Fibroblast of mammary gland (primary cell): ENCODE measurements around the gene PAX3.
A peak's percentile ranks its signal among the peaks of the same experiment; 100 is the strongest.

Source experiments
- DNase-seq: peaks from one replicate; pipeline ENCODE4 v3.0.0-alpha.2; 2010; ENCODE audit warnings: low read depth
- H3K4me3 ChIP-seq: 2 replicates; pipeline ENCODE4 v1.5.1; 2011; ENCODE audit warnings: low read depth, mild to moderate bottlenecking, low read length, moderate library complexity; ENCODE audit not compliant: control insufficient read depth
- TF ChIP-seq, protein P1 (sequence below): conservative IDR thresholded peaks from 2 replicates; pipeline ENCODE4 v1.5.1; 2011; ENCODE audit warnings: low read depth, low read length, inconsistent platforms; ENCODE audit not compliant: control insufficient read depth, insufficient read depth

PAX3 gene

DNA sequence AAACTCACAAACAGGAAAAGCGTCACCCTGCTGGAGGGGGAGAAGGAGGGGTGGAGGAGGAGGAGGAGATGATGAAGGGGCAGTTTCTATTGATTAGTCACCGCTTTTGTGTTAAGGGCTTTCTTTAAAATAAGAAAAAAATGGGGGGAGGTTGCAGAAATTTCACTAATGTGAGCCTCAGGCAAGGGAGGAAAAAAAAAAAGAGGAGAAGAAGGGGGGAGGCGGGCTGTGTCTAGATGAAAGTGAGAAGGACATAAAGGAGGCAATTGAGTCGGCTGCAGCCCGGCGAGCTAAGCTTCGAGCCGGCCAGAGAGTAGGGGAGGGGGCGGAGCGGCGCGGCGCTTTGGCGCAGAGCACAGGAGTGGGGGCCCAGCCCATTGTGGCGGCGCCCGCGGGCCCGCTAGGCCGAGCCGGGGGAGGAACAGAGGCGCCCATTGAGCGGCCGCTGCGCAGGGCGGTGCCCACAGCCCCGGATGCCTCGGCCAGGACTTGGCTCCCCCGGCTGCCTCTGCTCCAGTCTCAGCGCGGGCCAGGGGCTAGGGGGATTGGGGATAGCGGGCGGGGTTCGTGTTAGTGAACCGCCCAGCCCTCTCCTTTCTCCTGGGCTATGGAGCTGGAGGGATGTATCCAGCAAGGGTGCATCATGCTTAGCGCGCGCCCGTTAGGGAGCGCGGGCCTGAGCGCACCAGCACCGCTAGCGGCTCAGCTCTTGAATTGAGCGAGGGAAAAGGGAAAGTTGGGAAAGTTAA lies 7.9 kb downstream of the PAX3 start:
- DNase-seq: peak; percentile 47
- no peak overlapping the region for H3K4me3 ChIP-seq
- TF ChIP-seq, protein P1, sequence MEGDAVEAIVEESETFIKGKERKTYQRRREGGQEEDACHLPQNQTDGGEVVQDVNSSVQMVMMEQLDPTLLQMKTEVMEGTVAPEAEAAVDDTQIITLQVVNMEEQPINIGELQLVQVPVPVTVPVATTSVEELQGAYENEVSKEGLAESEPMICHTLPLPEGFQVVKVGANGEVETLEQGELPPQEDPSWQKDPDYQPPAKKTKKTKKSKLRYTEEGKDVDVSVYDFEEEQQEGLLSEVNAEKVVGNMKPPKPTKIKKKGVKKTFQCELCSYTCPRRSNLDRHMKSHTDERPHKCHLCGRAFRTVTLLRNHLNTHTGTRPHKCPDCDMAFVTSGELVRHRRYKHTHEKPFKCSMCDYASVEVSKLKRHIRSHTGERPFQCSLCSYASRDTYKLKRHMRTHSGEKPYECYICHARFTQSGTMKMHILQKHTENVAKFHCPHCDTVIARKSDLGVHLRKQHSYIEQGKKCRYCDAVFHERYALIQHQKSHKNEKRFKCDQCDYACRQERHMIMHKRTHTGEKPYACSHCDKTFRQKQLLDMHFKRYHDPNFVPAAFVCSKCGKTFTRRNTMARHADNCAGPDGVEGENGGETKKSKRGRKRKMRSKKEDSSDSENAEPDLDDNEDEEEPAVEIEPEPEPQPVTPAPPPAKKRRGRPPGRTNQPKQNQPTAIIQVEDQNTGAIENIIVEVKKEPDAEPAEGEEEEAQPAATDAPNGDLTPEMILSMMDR: no peak

DNA sequence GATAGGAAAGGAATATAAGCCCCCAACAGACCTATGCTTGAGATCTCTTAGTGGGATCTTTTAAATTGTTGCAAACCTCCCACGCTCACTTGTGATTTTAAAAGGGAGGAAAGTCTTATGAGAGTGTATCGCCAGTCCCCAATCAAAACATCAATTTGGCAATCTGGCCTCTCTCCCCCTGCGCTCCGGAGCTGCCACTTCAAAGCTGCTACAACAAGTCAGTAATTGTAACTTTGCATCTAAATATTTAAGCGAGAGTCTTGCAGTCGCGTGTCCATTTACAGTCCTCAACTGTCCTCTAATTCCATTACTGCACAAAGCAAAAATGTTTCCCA lies 8.4 kb downstream of the PAX3 start:
- H3K4me3 ChIP-seq: no peak overlapping the region
- DNase-seq: no peak
- TF ChIP-seq, protein P1: no peak

DNA sequence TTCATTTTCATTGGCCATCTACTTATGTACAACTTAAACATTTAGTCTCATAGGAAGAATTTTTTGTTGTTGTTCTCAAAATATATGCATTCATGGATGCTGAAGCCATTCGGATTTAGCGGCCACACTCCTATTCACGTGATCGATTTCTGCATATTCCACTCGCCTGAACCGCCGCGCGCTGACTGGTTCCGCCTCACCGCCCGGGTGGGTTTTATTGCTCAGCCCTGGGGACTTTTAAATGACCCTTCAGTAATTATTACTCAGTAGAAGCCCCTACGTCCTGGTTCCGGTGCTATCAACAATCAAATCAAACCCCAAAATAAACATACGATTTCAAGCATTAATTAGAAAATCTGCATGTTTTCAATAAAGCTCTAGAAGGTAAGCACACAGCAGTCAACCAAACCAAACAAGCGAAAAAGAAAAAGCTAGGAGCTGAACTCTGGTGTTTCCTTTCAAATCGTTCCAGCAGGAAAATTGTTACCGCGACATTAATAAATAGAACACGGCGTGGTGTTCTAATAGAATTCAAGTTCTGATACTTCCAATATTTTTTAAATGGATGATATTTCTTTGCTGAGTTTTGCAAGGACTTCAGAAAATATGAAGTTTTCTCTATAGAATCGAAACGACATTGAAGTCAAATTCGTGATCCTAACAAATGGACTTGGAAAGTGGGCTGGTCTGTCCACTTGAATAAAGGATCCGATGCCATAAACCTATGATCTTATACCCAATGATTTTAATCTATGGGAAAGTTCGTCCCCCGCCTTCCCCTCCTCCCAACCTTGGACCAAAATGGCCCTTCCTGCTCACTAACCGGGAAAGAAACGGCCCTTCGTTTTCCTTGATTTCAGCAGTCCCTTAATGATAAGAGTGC lies 9.3 kb downstream of the PAX3 start:
- DNase-seq: no peak
- no peak overlapping the region for H3K4me3 ChIP-seq
- TF ChIP-seq, protein P1: no peak

DNA sequence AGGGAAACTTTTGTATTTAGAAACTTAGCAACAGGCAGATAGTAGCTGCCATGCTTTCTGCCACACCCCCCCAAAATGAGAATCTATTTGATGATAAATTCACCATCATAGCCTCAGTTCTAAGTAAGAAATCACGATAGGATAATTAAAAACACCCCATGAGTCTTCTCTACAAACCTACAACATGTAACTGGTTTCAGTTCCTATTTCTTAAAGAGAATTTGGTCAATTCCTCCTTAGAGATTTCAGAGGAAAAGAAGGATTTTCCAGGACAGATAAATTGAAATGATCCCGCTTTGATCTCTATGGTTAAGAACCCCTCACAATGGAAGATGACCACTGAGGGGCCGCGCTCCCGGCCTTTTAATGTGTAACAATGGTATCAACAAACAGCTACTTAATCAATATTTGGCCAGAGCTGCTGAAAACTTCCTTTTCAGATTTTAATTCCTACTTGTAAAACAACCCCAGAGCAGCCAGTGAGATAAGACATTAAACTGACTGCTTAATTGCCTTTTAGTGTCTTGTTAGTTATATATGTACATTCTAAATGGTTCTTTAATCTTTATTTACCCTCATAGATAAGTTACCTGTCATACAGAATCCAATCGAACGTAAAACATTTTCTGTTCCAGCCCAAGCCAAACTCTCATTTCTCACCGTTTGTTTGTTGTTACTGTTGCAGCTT lies 10.1 kb downstream of the PAX3 start:
- TF ChIP-seq, protein P1: no peak
- no peak overlapping the region for H3K4me3 ChIP-seq
- no peak for DNase-seq

DNA sequence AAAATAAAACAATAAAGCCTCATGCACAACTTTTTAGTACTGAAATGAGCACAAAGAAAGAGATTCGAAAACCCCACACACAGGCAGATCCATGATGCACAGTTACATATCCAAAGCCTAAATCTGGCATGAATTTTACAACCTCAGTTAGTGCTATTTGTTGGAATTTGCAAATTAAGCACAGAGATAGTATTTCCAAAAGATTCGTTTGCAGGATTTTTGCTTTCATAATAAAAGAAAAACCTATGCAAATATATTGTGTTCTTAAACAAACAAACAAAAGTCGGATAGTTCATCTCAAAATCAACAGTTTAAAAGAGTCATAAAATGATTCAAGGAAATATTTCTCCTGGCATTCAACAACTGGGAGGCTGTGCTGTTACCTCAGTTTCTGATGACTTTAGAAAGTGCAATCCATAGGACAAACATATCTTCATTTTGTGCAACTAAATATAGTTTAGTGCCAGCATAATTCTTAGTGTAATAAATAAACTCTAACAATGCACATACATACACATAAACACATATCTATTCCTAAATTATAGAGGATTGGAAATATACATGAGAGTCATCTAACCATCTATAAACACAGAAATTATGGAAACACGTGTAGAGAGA lies 10.8 kb downstream of the PAX3 start:
- no peak for DNase-seq
- TF ChIP-seq, protein P1: no peak
- no peak overlapping the region for H3K4me3 ChIP-seq

DNA sequence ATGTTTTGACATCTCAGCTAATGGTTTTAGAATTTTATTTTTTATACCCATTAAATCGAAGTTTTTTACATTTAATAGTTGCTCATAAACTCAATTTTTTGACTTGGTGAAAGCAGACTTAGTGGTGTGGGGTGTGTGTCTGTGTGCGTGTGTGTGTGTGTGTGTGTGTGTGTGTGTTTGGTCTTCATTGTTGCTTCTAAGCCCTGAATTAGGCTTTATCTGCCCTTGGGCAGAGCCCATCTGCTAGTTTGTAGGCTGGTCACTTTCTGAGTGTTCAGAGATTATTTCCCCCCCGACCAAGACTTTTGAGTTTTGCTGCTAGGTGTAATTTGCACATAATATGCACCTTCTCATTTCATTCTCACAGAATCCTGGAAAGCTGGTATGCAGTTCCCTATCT lies 14.3 kb downstream of the PAX3 start:
- DNase-seq: no peak
- TF ChIP-seq, protein P1: no peak
- H3K4me3 ChIP-seq: no peak overlapping the region
